ENCODE data around the gene ITPR2. TPM values are rescaled to one million over a fixed set of nuclear protein-coding genes. Genes with fewer than 3 reads are reported as not detected.

The ITPR2 gene
- total RNA-seq, 1 experiment from 2014 or later: 6.9 TPM

GRCh38 chr12:26309634-26310033 is 523.4 kb downstream of the ITPR2 start:
- DNase-seq (ENCODE audit: low read depth): no peak

- DNase-seq (ENCODE audit: low read depth): peak; percentile 75
Observed at GRCh38 chr12:26304273-26304672, 528.7 kb downstream of the ITPR2 start.

- no peak for DNase-seq (ENCODE audit: low read depth)
Observed at GRCh38 chr12:26303418-26303817, 529.6 kb downstream of the ITPR2 start.

- no peak for DNase-seq (ENCODE audit: low read depth)
Observed at GRCh38 chr12:26302776-26303175, 530.2 kb downstream of the ITPR2 start.

GRCh38 chr12:26299751-26300150 is 533.2 kb downstream of the ITPR2 start:
- no peak for DNase-seq (ENCODE audit: low read depth)

- DNase-seq (ENCODE audit: low read depth): peak; percentile 83
Observed at GRCh38 chr12:26298785-26299621, 534.0 kb downstream of the ITPR2 start.

GRCh38 chr12:26297396-26298070 is 535.5 kb downstream of the ITPR2 start:
- DNase-seq (ENCODE audit: low read depth): no peak

- DNase-seq (ENCODE audit: low read depth): no peak
Observed at GRCh38 chr12:26295001-26295400, 538.0 kb downstream of the ITPR2 start.

- DNase-seq (ENCODE audit: low read depth): no peak
Observed at GRCh38 chr12:26293612-26294011, 539.4 kb downstream of the ITPR2 start.

- peak; percentile 36 for DNase-seq (ENCODE audit: low read depth)
Observed at GRCh38 chr12:26292596-26292995, 540.4 kb downstream of the ITPR2 start.

GRCh38 chr12:26290565-26290964 is 542.4 kb downstream of the ITPR2 start:
- DNase-seq (ENCODE audit: low read depth): no peak

- peak; percentile 89 for DNase-seq (ENCODE audit: low read depth)
Observed at GRCh38 chr12:26287671-26288381, 545.2 kb downstream of the ITPR2 start.

Other genes starting within 250 kb of the ITPR2 start
- gene INTS13, start 104.8 kb upstream of the ITPR2 start, total RNA-seq (2014; rRNA removed): 46.3 and 56.4 TPM in 2 replicates
- 50.0 and 53.4 TPM in 2 replicates for gene FGFR1OP2, start 105.3 kb upstream of the ITPR2 start, total RNA-seq (2014; rRNA removed)
- gene TM7SF3, start 181.2 kb upstream of the ITPR2 start, total RNA-seq (2014; rRNA removed): 60.0 and 63.7 TPM in 2 replicates
- gene MED21, start 189.4 kb upstream of the ITPR2 start, total RNA-seq (2014; rRNA removed): 46.1 and 55.9 TPM in 2 replicates
- gene C12orf71, start 249.4 kb upstream of the ITPR2 start, total RNA-seq (2014; rRNA removed): not detected in 2 replicates